Measurements from ENCODE around the gene TBCA. TPM values are rescaled to one million over a fixed set of nuclear protein-coding genes. Genes with fewer than 3 reads are reported as not detected.
"Not testable (repeated sequence)": the region's sequence is repeated elsewhere in the genome, so short reads cannot be mapped to it uniquely, and the experiment has no call there.

Gene TBCA
- total RNA-seq, 1 donor from 2014 or later, result 133 TPM

DNA sequence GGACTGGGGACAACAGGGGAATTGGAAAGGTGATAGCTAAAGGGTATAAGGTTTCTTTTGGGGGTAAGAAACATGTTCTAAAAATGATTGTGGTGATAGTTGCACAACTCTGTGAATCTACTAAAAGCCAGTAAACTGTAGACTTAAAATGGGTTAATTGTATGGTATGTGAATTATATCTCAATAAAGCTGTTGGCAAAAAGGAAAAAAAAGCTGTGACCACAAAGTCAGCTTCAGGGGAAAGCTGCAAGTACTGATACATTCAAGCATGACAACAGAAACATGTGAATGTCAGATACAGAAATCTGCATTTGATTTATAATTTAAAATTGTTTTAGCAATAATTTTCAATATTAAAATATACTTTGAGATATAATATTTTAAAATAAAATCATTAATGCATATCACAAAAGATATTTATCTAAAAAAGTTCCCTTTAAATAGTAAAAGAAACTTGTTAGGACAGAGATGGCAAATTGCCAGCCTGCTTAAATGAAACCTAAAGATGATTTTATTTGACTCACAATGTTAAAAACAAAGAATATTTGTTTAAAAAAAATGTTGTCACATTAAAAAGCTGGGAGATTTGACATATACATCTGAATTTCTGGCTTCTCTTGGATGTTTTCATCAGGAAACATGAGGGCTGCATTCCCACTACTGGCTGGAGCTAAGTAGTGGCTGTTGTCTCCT lies 66.0 kb downstream of the TBCA start:
- no peak for DNase-seq (ENCODE audit: low spot score)

DNA sequence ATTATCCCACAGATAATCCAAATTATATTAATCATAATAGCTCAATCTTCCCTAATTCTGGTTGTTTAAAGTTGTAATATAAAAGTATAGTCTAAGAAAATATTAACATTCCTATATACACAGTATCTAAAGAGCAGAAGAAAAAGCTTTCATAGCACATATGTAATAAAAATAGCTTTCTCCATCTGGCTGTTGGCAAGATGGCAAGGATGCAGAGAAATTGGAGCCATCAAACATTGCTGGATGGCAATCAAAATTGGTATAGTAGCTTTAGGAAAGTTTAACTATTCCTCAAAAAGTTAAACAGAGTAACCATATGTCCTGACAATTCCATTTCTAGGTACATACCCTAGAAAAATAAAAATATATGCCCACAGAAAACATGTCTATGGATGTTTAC lies 66.8 kb downstream of the TBCA start:
- DNase-seq (ENCODE audit: low spot score), result no peak

DNA sequence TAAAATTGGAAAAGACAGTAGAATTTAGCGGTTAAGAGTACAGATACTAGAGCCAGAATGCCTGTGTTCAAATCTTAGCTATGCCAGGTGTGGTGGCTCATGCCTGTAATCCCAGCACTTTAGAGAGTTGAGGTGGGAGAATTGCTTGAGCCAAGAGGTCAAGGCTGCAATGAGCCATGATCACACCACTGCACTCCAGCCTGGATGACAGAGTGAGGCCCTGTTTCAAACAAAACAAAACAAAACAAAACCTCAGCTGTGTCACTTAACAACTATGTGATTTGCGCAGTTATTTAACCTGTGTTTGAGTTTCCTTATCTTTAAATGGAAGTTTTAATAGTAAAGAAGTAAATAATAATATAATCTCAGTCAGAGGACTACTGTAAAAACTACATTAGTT lies 68.3 kb downstream of the TBCA start:
- DNase-seq (ENCODE audit: low spot score), result no peak

DNA sequence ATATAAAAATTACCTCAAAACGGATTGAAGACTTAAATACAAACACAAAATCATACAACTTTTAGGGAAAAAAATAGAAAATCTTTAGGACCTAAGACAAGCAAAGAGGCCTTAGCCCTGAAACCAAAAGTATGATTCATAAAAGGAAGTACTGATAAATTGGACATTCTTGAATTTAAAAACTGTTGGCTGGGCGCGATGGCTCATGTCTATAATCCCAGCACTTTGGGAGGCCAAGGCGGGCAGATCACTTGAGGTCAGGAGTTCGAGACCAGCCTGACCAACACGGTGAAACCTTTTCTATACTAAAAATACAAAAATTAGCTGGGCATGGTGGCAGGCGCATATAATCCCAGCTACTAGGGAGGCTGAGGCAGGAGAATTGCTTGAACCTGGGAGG lies 76.6 kb downstream of the TBCA start:
- not testable (repeated sequence) for DNase-seq (ENCODE audit: low spot score)

DNA sequence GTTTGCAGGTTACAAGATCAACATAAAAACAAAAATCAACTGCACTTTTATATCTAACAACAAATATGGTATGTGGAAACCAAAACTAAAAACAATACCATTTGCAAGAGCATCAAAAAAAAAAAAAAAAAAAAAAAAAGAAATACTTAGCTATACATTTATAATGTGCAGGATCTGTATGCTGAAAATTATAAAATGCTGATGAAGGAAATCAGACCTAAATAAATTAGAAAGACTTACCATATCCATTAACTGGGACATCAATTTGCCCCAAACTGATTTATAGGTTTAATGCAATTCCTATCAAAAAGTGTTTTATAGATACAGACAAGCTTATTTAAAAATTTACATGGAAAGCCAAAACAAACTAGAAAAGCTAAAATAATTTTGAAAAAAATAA lies 77.2 kb downstream of the TBCA start:
- no peak for DNase-seq (ENCODE audit: low spot score)

DNA sequence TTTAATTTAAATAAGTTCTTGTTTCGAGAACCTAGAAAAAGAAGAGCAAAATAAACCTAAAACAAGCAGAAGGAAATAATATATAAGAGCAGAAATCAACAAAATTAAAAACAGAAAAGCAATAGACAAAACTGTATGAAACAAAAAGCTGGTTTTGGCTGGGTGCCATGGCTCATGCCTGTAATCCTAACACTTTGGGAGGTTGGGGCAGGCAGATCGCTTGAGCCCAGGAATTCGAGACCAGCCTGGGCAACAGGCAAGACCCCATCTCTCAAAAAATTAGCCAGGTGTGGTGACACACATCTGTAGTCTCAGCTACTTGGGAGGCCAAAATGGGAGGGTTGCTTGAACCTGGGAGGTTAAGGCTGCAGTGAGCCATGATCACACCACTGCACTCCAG lies 78.4 kb downstream of the TBCA start:
- DNase-seq (ENCODE audit: low spot score), result no peak

DNA sequence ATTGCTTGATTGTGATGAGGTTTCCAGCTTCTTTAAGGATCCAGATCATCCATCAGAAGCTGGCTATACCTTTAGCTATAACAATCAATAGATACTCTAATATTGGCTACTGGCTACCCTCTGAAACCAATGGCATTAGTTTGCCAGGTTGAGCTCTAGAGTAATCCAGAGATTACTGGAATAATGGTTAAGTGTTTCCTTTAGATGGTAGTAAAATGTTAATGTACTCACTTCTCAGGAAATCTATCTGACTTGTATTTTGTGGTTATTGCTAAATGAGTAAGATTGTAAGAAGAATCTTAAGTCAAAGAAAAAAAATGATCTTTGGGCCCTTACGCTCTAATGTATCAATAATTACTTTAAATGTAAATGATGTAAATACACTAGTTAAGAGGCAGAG lies 80.0 kb downstream of the TBCA start:
- no peak for DNase-seq (ENCODE audit: low spot score)

DNA sequence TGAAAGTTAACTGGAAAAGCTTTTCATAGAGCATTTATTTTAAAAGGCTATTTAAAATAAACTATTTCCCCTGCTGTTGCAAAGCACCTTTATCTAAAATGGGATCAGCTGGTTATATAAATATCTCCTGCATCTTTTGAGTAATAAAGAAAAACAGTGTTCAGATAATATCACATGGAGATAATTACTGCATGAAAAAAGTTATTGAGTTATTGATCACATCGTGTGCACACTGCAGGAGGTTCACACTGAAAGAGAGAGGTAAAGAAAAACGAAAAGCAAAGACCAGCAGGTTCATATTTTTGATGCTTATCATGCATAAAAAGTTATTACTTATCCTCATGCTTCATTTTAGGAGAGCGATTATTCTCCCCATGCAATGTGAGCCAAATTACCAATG lies 82.2 kb downstream of the TBCA start:
- no peak for DNase-seq (ENCODE audit: low spot score)

DNA sequence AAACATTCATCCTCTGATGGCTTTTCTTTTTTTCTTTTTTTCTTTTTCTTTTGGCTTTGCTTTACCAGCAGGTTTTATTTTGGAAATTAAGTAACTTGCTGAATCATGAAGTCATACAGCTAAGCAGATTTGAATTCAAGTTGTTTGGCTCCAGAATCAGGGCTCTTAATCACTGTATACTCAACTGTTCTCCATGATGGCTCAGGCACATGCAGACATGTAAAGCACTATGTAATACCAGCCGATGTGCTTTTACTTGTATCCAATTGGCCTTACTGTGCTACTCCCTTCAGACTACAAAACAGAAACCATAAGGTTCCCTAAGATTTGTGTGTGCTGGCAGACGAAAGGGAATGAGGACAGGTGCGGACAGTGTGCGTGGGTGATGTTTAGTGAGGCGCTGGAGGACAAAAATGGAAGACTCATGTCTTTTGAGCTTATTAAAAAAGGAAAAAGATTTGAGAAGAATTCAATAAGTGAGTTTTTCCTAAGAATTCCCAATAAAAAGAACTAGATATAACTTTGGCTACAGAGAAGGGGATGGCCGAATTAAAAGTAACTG lies 92.9 kb downstream of the TBCA start:
- no peak for DNase-seq (ENCODE audit: low spot score)

DNA sequence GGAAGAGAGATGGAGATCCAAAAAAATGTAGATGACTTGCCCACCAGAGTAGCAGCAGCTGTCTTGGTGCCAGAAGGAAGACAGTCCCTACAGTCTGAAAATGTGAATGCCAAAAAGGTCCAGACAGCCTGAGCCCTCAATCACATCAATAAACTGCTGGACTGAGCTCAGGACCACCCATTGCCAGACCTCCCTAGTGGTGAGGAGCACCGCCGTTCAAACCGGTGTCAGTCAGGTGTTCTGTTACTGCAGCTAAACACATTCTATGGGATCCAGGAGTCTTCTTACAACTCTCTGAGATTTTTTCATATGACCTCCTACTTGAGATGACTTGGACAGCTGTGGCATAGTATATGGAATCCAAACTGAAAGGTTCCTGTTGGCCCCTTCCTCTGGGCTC lies 105.6 kb downstream of the TBCA start:
- no peak for DNase-seq (ENCODE audit: low spot score)

DNA sequence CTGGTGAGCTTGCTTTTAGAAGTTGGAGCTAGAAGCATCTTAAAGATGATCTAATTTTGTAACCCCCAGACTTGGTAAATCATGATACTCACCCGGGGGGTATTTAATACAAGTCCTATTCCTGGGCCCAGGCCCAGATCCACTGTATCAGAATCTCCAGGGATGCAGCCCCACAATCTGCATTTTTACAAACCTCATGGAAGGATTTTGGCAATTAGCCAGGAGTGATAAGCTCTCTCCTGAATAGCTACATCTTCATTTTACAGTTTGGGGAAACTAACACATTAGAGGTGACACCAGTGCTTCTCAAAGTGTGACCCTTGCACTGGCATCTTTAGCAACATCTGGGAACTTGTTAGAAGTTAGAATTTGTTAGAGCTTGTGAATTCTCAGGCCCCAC lies 106.5 kb downstream of the TBCA start:
- DNase-seq (ENCODE audit: low spot score), result no peak

DNA sequence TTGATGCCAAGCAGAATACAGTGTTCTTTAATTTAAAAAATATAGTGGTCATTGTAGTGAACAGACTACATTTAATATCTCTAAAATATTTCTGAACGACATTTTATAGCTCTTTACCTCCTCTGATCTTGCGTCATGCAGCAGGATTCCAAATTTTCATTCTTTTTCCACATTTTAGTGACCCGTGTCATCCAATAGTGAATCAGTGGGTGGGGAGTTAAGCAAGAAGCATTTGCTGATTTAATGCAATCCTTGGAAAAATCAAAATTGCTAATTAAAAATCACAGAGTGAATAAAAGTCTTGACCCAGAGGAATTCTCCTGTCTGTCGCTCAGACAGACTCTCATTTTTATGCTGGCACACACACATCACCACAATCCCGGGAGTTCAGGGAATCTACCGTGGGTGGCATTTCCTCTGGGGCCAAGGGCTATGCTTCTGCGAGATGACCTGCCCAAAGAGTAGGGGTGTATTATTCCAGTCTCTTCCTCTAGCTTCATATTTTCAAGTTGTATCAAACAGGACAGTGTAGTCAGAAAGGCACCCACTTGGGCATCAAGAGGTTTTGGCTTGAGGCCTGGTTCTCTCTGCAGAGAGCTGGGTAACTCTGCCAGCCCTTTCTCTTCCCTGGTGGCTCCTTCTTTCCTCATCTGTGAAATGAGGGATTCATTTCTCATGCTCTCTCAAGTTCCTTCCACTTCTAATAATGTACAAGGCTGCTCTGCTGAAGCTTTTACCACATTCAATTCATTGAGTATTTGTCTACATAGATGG lies 112.9 kb downstream of the TBCA start:
- DNase-seq (ENCODE audit: low spot score), result no peak

DNA sequence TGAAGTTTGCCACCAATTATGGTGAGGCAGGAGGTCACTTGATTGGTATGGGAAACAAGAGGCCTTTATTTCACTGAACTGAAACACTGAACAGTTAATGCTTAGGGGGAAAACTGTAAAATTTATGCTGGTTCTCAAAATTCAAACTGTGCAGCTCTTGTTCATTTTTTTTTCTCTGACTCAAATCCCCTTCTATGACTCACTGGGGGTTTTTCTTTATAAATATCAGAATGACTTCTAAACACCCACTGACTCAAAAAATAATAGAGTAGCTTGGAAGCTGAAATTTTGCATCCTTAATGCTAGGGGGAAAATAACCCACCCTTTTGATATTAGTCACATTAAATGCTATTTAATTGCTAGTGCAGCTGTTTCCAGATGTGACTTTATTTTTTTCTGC lies 113.5 kb downstream of the TBCA start:
- DNase-seq (ENCODE audit: low spot score), result no peak

DNA sequence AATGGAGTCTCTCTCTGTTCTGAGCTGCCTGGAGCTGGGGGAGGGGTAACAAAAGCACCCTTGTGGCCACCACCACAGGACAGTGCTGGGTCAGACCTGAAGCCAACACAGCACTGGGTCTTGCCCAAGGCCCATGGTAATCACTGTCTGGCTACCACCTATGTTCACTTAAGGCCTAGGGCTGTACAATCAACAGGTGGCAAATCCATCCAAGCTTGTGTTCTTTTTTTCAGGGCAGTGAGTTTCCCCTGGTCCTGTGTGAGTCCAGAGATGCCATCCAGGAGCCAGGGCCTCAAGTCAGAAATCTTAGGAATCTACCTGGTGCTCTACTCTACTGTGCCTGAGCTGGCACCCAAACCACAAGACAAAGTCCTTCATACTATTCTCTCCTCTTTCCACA lies 117.5 kb downstream of the TBCA start:
- no peak for DNase-seq (ENCODE audit: low spot score)

DNA sequence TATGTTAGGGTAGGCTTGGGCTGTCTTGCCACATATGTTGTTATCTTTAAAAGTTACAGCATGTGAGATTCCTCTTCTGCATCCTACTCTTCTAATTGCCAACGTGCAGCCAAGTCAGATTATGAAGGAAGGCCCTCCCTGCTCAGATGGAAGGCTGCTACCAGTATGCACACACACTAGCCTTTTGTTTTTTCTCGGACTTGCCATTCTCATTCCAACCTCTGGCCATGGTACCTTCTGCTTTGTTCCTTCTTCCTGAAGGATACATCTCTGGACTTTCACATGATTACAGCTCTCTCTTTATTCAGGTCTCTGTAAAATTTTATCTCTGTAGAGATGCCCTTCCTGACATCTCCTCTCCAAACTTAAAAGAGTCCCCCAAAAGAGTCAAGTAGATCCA lies 124.8 kb downstream of the TBCA start:
- DNase-seq (ENCODE audit: low spot score), result no peak

DNA sequence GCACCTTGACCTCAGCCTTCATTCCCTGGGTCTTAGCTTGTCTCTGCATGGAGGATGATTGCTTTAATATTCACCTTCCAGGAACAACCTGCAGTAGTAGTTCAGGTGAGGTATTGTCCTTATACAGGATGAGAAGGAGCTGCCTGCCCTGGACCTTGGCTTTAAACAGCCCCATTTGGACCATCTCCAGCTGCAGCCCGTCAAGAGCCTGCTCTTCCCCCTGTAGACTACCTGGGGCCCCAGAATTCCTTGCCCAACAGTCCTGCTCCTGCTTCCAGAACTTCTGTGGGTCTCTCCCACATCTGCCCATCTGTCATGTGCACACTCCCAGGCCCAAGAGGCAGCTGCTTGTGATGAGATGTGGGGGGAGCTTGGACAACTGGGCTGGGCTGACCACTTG lies 125.5 kb downstream of the TBCA start:
- DNase-seq (ENCODE audit: low spot score), result no peak

DNA sequence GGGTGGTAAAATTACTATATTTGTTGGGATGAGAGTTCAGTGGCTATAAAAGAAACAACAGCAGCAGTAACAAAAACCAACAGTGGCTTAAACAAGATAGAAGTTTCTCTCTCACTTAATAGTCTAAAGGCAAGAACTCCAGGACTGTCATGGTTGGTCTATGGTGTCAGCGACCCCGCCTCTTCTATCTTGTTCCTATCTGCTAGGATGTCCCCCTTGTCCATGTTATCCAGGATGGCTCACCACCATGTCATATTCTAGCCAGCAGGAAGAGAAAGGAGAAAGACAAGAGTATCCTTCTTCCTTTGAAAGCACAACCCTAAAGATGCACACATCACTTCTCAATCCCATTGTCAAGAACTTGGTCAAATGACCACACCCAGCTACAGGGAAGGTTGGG lies 126.4 kb downstream of the TBCA start:
- DNase-seq (ENCODE audit: low spot score), result no peak

DNA sequence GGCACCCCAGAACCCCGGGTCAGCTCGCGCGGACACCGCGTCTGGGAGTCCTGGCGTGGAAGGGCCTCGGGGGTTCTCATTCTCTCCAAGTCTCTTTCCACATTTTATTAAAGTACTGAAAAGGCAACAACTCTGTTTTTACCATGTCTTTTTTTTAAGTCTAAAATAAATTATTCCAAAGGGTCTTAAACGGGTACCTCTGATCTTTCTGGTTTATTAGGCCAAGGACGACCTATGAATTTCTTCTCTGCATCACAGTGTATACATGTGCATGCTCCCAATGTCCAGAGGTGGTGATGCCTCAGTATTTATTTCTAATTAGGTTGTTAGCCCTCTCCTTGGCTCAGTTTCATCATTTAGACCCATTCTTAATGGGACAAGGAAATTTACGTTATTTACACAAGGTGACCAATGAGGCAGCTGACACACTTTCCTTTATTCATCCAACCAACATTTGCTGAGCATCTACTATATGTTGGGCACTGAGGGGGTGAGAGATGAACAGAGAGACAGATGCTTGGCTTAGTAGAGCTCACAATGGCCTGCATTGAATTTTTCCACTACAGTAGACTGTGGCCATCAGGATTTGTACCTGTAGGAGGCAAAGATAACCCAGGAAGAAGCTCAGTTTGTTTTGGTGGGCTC lies 130.0 kb downstream of the TBCA start:
- DNase-seq (ENCODE audit: low spot score), result no peak

DNA sequence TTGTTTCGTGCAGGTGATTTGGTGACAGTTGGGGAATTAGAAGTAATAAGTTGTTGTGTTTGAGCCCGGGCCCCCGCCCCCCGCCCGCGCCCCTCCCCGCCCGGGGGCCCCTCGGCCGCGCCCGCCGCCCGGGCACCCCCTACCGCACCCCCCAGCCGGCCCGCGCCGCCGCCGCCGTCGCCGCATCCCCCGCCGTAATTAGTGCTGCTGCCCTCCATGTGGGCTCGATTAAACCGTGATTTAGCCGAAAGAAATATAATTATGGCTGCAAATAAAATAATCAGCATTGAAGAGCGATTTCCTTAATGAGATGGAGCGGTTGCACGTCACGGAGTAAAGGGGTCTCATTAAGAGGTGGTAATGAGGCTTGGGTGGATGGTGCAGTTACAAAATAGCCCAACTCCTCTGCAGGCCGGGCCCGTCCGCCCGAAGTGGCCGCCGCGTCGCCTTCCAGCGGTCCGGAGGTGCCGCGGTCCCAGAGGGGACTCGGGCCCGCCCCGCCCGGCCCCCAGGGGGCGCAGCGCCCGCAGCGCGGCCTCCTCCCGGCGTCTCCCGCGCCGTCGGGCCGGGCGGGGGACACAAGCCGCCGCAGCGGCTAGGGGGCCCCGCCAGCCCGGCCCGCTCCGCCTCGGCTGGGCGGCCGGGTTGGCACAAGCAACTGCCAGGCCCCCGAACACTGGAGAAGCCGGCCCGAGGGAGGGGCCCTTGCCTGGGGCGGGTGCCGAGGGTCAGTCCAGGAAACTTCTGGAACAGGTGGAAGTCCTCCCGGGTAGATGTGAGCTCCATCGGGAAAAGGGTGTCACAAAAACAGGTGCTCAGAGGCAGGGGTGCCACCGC lies 130.8 kb downstream of the TBCA start:
- DNase-seq (ENCODE audit: low spot score), result no peak

DNA sequence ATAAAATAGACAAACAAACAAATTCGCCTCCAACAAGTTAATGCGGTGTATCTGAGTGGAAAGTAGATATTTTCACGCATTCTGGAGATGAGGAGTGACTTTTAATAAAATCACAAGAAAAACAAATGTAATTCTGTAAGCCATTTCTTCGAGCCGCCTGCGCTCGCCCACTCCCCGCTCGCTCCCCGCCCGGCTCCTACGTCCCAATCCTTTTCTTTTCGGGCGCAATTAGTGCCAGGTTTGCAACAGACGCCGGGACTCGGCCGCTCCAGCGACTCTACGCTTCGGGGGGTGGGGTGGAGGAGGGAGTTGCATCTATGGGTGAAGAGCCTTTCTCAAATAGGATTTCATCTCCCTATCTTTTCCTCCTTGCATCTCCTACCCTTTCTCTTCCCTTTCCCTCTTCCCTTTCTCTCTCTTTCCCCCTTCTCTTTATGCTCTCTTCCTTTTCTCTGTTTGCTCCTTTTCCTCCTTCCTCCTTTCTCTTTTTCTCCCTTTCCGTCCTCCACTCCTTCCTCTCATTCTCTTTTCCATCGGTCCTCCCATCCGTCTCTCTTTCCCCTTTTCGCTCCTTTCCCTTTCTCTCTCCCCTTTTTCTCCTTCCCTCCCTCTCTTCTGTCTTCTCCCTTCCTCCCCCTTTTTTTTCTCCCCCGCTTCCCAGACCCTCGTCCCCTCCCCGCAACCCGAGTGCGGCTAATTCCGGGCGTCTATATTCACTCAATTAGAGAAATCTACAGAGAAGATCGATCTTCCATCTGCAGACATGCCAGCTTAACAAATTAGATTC lies 131.6 kb downstream of the TBCA start:
- DNase-seq (ENCODE audit: low spot score), result no peak
